A673 (cell line): Measurements from ENCODE around the gene CEP112. TPM values are rescaled to one million over a fixed set of nuclear protein-coding genes. Genes with fewer than 3 reads are reported as not detected.

Experiments used
- BruUV-seq: library from RNA; stranded (reverse); fragments of 400-500 nt; replicated peaks from 2 replicates; lab custom pipeline; 2021; lab: Mats Ljungman, UMichigan
- CTCF ChIA-PET: fragments of 300-600 bp; sonication (Branson Sonifier 250); formaldehyde crosslinking; loops from one replicate; lab custom pipeline; 2022; ENCODE audit warnings: antibody characterized with exemption; lab: Charles Lee
- POLR2A ChIA-PET: fragments of 300-600 bp; sonication (Branson Sonifier 250); formaldehyde crosslinking; loops from one replicate; lab custom pipeline; 2022; ENCODE audit warnings: antibody characterized with exemption; ENCODE audit not compliant: low non-redundant PET; lab: Charles Lee
- DNase-seq: peaks from one replicate; pipeline ENCODE4 v3.0.0-alpha.2; 2015; ENCODE audit warnings: low spot score
- H3K27ac ChIP-seq: fragments of 200-600 bp; sonication (generic); 2 replicates; pipeline ENCODE4 v1.5.1; 2016; ENCODE audit warnings: mixed run types, low read depth, mild to moderate bottlenecking, mixed read lengths, antibody characterized with exemption, low read length; ENCODE audit not compliant: poor library complexity, severe bottlenecking
- H3K27me3 ChIP-seq: fragments of 200-600 bp; sonication (generic); replicated peaks from 2 replicates; pipeline ENCODE4 v1.6.1; 2017; ENCODE audit warnings: mixed run types, low read depth, mild to moderate bottlenecking, mixed read lengths, antibody characterized with exemption, low read length; ENCODE audit not compliant: insufficient read depth, poor library complexity
- H3K36me3 ChIP-seq: fragments of 200-600 bp; sonication (generic); 2 replicates; pipeline ENCODE4 v1.6.1; 2016; ENCODE audit warnings: mixed run types, mild to moderate bottlenecking, mixed read lengths, antibody characterized with exemption, low read length; ENCODE audit not compliant: insufficient read depth, poor library complexity, severe bottlenecking
- H3K4me1 ChIP-seq: fragments of 200-600 bp; sonication (generic); 2 replicates; pipeline ENCODE4 v1.6.1; 2017; ENCODE audit warnings: mixed run types, mild to moderate bottlenecking, mixed read lengths, antibody characterized with exemption, low read length; ENCODE audit not compliant: insufficient read depth, poor library complexity, severe bottlenecking
- H3K4me3 ChIP-seq: fragments of 200-600 bp; sonication (generic); 2 replicates; pipeline ENCODE4 v1.5.1; 2016; ENCODE audit warnings: low read depth, mixed run types, mild to moderate bottlenecking, mixed read lengths, low read length; ENCODE audit not compliant: poor library complexity, severe bottlenecking
- H3K9me3 ChIP-seq: fragments of 200-600 bp; sonication (generic); 2 replicates; pipeline ENCODE4 v1.6.1; 2016; ENCODE audit warnings: mixed run types, low read depth, mild to moderate bottlenecking, mixed read lengths, antibody characterized with exemption, low read length; ENCODE audit not compliant: poor library complexity, severe bottlenecking
- CTCF ChIP-seq: fragments of 300-800, 200-600 bp; sonication (generic); conservative IDR thresholded peaks from 2 replicates; pipeline ENCODE4 v1.5.1; 2017; ENCODE audit warnings: low read depth, mild to moderate bottlenecking, antibody characterized with exemption, low read length, moderate library complexity, mixed read lengths
- EZH2 ChIP-seq: fragments of 200-600 bp; sonication (generic); IDR thresholded peaks from 2 replicates; pipeline ENCODE4 v1.6.1; 2017; ENCODE audit warnings: borderline replicate concordance, low read depth, mild to moderate bottlenecking, mixed read lengths, antibody characterized with exemption, low read length; ENCODE audit not compliant: poor library complexity, severe bottlenecking
- intact Hi-C: fragments of 100-400 bp; cut with micrococcal nuclease; formaldehyde crosslinking; loops from one replicate; pipeline ENCODE4 v1.10.0; 2022; ENCODE audit not compliant: unreplicated experiment
- total RNA-seq: library from RNA; stranded (reverse); gene quantifications from 2 replicates; pipeline ENCODE4 v1.2.3, GENCODE V29; 2021

The CEP112 gene
- total RNA-seq, 1 experiment from 2014 or later = 27.2 TPM

- Histone ChIP-seq H3K9me3 (no peaks in the 10 kb centered on the region), H3K27me3 (no peaks in the 10 kb centered on the region), H3K36me3 (no peaks in the 10 kb centered on the region), H3K4me1 (no peaks in the 10 kb centered on the region), H3K4me3 (no peak overlapping the region), H3K27ac (no peak overlapping the region)
- no peak for DNase-seq
- ChIA-PET CTCF (no interaction called here), POLR2A (no interaction called here)
- intact Hi-C loops = no loop called here
- TF ChIP-seq CTCF = no peak
- TF ChIP-seq EZH2 = no peak
- no TSS peak for BruUV-seq
These were observed 368.2 kb downstream of the CEP112 start for GRCh38 chr17:65823713-65824112.

- Histone ChIP-seq H3K27me3 (no peaks in the 10 kb centered on the region), H3K36me3 (no peaks in the 10 kb centered on the region), H3K9me3 (no peaks in the 10 kb centered on the region), H3K27ac (no peak overlapping the region), H3K4me1 (no peaks in the 10 kb centered on the region), H3K4me3 (no peak overlapping the region)
- intact Hi-C loops = no loop called here
- ChIA-PET POLR2A (no interaction called here), CTCF (no interaction called here)
- no TSS peak for BruUV-seq
- no peak for DNase-seq
- TF ChIP-seq CTCF (no peak), EZH2 (no peak)
These were observed 371.1 kb downstream of the CEP112 start for GRCh38 chr17:65820811-65821210.

GRCh38 chr17:65820306-65820705 lies 371.6 kb downstream of the CEP112 start:
- CTCF ChIA-PET = no interaction called here
- no peak for TF ChIP-seq EZH2
- TF ChIP-seq CTCF = no peak

More at GRCh38 chr17:65820306-65820705, 371.6 kb downstream of the CEP112 start:
- Histone ChIP-seq H3K4me1 (no peaks in the 10 kb centered on the region), H3K27me3 (no peaks in the 10 kb centered on the region), H3K27ac (no peak overlapping the region), H3K36me3 (no peaks in the 10 kb centered on the region), H3K4me3 (no peak overlapping the region), H3K9me3 (no peaks in the 10 kb centered on the region)
- intact Hi-C loops = no loop called here
- POLR2A ChIA-PET = no interaction called here
- no TSS peak for BruUV-seq
- DNase-seq = no peak
